RWPE2 (cell line): ENCODE measurements around the gene COTL1.

Experiments
- ATAC-seq: fragments of 200-7000 bp; cut with Tn5 transposase; 3 replicates; pipeline ENCODE4 v1.9.1; 2021; ENCODE audit warnings: low read depth
- DNase-seq: peaks from one replicate; pipeline ENCODE4 v3.0.0-alpha.2; 2020; ENCODE audit warnings: low spot score
- H3K27ac ChIP-seq: fragments of 450-650 bp; 2 replicates; pipeline ENCODE4 v1.5.1; 2017; ENCODE audit warnings: mild to moderate bottlenecking; ENCODE audit not compliant: poor library complexity, severe bottlenecking
- H3K27me3 ChIP-seq: fragments of 250-450 bp; sonication (Bioruptor Pico); 2 replicates; pipeline ENCODE4 v1.5.1; 2021; ENCODE audit warnings: mild to moderate bottlenecking, moderate library complexity; ENCODE audit not compliant: insufficient read depth, poor library complexity, severe bottlenecking
- H3K36me3 ChIP-seq: fragments of 250-450 bp; sonication (Bioruptor Pico); 2 replicates; pipeline ENCODE4 v1.5.1; 2020; ENCODE audit warnings: low read depth, mild to moderate bottlenecking, moderate library complexity
- H3K4me1 ChIP-seq: fragments of 250-450 bp; sonication (Bioruptor Pico); 2 replicates; pipeline ENCODE4 v1.5.1; 2021; ENCODE audit warnings: mild to moderate bottlenecking, moderate library complexity; ENCODE audit not compliant: insufficient read depth, poor library complexity, severe bottlenecking
- H3K4me3 ChIP-seq: fragments of 250-450 bp; sonication (Bioruptor Pico); 2 replicates; pipeline ENCODE4 v1.5.1; 2021; ENCODE audit warnings: mild to moderate bottlenecking, moderate library complexity; ENCODE audit not compliant: severe bottlenecking
- H3K9me3 ChIP-seq: fragments of 250-450 bp; sonication (Bioruptor Pico); 2 replicates; pipeline ENCODE4 v1.5.1; 2021; ENCODE audit warnings: mild to moderate bottlenecking, moderate library complexity; ENCODE audit not compliant: severe bottlenecking
- CTCF ChIP-seq: fragments of 450-650 bp; IDR thresholded peaks from one replicate; pipeline ENCODE4 v1.5.1; 2017; ENCODE audit warnings: mild to moderate bottlenecking, moderate library complexity; ENCODE audit not compliant: poor library complexity, severe bottlenecking

Gene COTL1

DNA sequence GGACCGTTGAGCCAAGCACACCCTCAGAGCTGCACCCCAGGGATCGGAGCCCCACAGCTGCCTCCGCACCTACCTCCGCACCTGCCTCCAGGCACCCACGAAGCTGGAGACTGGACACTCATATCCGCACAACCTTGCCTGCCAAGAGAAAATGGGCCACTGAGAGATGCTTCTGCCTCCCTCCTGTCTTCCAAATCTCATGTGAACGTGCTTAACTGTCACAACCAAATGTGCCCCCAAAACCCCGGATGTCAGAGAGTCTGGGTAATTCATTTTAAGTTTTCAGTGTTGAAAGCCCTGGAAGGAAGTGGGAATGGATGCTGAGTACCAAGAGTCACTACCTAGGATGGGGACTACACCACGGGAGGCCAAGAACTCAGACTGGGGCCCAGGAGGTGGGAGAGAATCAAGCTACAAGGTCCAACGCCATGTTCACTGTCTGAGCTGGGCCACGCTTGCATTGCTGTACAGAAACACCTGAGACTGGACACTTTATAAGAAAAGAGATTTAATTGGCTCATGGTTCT is 63.9 kb downstream of the COTL1 start:
- Histone ChIP-seq H3K4me3 (no peak overlapping the region), H3K4me1 (peaks cover 3% of the 10 kb centered on the region), H3K27me3 (no peaks in the 10 kb centered on the region), H3K36me3 (no peaks in the 10 kb centered on the region), H3K9me3 (no peaks in the 10 kb centered on the region), H3K27ac (no peak overlapping the region)
- no peak for ATAC-seq
- no peak for DNase-seq
- no peak for TF ChIP-seq CTCF

DNA sequence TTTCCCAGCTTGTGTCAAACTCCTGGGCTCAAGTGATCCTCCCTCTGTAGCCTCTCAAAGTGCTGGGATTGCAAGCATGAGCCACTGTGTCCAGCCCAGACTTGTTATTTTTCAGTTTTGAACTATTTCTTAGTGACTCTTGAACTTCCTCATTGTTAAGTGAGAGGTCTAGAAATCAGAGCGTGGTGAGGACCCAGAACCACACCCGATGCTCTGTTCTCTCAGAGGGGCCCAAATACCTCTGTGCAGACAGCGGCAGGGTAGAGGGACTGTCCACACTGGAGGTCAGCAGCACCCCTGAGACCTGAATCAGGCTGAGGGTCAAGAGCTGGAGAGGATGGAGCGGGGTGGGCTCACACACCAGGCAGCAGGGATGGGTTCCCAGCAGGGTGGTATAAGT is 65.7 kb downstream of the COTL1 start:
- Histone ChIP-seq H3K36me3 (no peaks in the 10 kb centered on the region), H3K9me3 (no peaks in the 10 kb centered on the region), H3K27me3 (no peaks in the 10 kb centered on the region), H3K4me1 (peaks cover 3% of the 10 kb centered on the region), H3K27ac (no peak overlapping the region), H3K4me3 (no peak overlapping the region)
- peak; percentile 30; the same call in 1 of the 3 replicates for ATAC-seq
- TF ChIP-seq CTCF: no peak
- DNase-seq: no peak

GRCh38 chr16:84550096-84550495 is 67.8 kb downstream of the COTL1 start:
- Histone ChIP-seq H3K27me3 (no peaks in the 10 kb centered on the region), H3K27ac (no peak overlapping the region), H3K36me3 (no peaks in the 10 kb centered on the region), H3K4me3 (no peak overlapping the region), H3K4me1 (peaks cover 3% of the 10 kb centered on the region), H3K9me3 (no peaks in the 10 kb centered on the region)
- ATAC-seq (0 out of 3 replicates have a peak, but pooled peaks have one; percentile 23), DNase-seq (no peak)
- no peak for TF ChIP-seq CTCF

DNA sequence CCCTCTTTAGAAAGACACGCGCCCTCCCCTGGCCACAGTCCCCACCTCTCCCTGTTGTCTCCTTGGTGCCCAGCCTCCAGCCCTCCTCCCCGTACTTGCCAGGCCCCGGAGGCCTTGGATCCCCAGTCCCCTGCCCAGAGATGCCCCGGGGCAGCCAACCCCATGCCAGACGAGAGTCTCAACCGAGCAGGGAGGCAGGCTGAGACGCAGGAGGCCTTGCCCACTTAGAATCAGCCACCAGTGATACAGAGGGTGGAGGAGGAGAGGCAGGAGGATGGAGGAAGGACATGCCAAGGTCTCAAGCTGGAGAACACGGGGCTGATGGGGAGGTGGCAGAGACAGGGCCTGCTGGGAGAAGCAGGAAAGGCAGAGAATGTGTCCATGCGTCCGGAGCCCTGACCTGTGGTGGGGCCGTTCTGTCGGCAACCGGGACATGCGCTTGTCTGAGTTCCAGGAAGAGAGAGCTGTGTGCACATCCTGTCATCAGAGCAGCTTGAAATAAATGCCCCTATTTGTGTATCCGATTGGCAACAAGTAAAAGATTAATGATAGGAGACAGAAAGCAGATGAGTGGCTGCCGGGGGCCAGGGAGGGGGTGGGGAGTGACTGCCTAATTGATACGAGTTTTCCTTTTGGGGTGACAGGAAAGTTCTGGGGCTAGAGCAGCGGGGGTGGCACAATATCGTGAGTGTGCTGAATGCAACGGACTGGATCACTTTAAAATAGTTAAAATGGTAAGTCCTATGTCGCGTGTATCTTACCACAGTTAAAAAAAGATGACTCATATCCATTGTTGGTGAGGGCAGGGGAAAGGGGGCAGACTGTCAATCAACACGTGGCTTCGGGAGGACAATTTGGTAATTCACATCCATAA is 68.7 kb downstream of the COTL1 start:
- H3K4me3 ChIP-seq: no peak overlapping the region
- TF ChIP-seq CTCF: no peak
- no peaks in the 10 kb centered on the region for H3K36me3 ChIP-seq
- H3K9me3 ChIP-seq: no peaks in the 10 kb centered on the region
- no peaks in the 10 kb centered on the region for H3K27me3 ChIP-seq
- ATAC-seq (no peak), DNase-seq (no peak)
- peaks cover 3% of the 10 kb centered on the region for H3K4me1 ChIP-seq
- no peak overlapping the region for H3K27ac ChIP-seq

GRCh38 chr16:84548508-84548907 is 69.4 kb downstream of the COTL1 start:
- TF ChIP-seq CTCF: no peak
- no peaks in the 10 kb centered on the region for H3K36me3 ChIP-seq
- DNase-seq (no peak), ATAC-seq (no peak)
- H3K9me3 ChIP-seq: no peaks in the 10 kb centered on the region
- peaks cover 3% of the 10 kb centered on the region for H3K4me1 ChIP-seq
- H3K4me3 ChIP-seq: no peak overlapping the region
- H3K27me3 ChIP-seq: no peaks in the 10 kb centered on the region
- H3K27ac ChIP-seq: no peak overlapping the region
